HCT116 (cell line): ENCODE results near the gene SCARF2. TPM values are rescaled to one million over a fixed set of nuclear protein-coding genes. Genes with fewer than 3 reads are reported as not detected.
A peak's percentile ranks its signal among the peaks of the same experiment; 100 is the strongest.

Experiments used
- ATAC-seq: fragments of 200-7000 bp; cut with Tn5 transposase; 2 replicates; pipeline ENCODE4 v1.9.1; 2020; ENCODE audit warnings: mild to moderate bottlenecking, moderate library complexity
- BruUV-seq: library from RNA; stranded (reverse); fragments of 400-500 nt; replicated peaks from 2 replicates; lab custom pipeline; 2021; lab: Mats Ljungman, UMichigan
- CTCF ChIA-PET: fragments of 300-600 bp; sonication (Branson Sonifier 250); formaldehyde crosslinking; loops from one replicate; lab custom pipeline; 2021; ENCODE audit warnings: antibody characterized with exemption; lab: Charles Lee
- POLR2A ChIA-PET: fragments of 300-600, 350-600 bp; sonication (Branson Sonifier 250); formaldehyde crosslinking; loops from one replicate; lab custom pipeline; 2021; ENCODE audit warnings: antibody characterized with exemption; lab: Charles Lee
- RAD21 ChIA-PET, 2 experiments: fragments of 300-600 bp; sonication (Branson Sonifier 250); formaldehyde crosslinking; loops; one replicate each; lab custom pipeline; 2023; ENCODE audit warnings: low total read pairs in 2 of 2; ENCODE audit not compliant: uncharacterized antibody in 2 of 2, unreplicated experiment in 2 of 2, low non-redundant PET in 1 of 2; lab: Charles Lee
- DNase-seq: peaks from one replicate; pipeline ENCODE4 v3.0.0-alpha.2; 2010; ENCODE audit warnings: low read depth, low spot score
- H2AFZ ChIP-seq: fragments of 200-600 bp; shearing (Covaris generic), sonication (generic); 2 replicates; pipeline ENCODE4 v1.6.1; 2017; ENCODE audit warnings: low read depth, mixed run types, mixed read lengths, antibody characterized with exemption, low read length; ENCODE audit not compliant: poor library complexity, severe bottlenecking
- H3K27ac ChIP-seq: 2 replicates; pipeline ENCODE4 v1.5.1; 2012; ENCODE audit warnings: low read depth, low read length
- H3K27me3 ChIP-seq: fragments of 200-600 bp; sonication (generic); 2 replicates; pipeline ENCODE4 v1.6.1; 2016; ENCODE audit warnings: mixed run types, low read length, mixed read lengths; ENCODE audit not compliant: insufficient read depth
- H3K36me3 ChIP-seq, 2 experiments: fragments of 200-500 bp in 1 of 2; fragments of 200-600 bp in 1 of 2; sonication (Bioruptor generic) in 1 of 2; sonication (generic) in 1 of 2; 2 replicates each; pipeline versions ENCODE4 v1.5.1 to v1.6.1; 2014 to 2016; ENCODE audit warnings: low read length in 2 of 2, inconsistent platforms in 1 of 2, mixed read lengths in 1 of 2, mixed run types in 1 of 2; ENCODE audit not compliant: insufficient read depth in 2 of 2, control insufficient read depth in 1 of 2
- H3K4me1 ChIP-seq, 2 experiments: fragments of 200-600 bp in 1 of 2; sonication (generic) in 1 of 2; 2 replicates each; pipeline versions ENCODE4 v1.5.1 to v1.6.1; 2012 to 2017; ENCODE audit warnings: low read length in 2 of 2, inconsistent platforms in 1 of 2, mild to moderate bottlenecking in 1 of 2, mixed read lengths in 1 of 2, mixed run types in 1 of 2, moderate library complexity in 1 of 2; ENCODE audit not compliant: insufficient read depth in 2 of 2, control insufficient read depth in 1 of 2
- H3K4me2 ChIP-seq: fragments of 200-600 bp; sonication (generic); 2 replicates; pipeline ENCODE4 v1.6.1; 2017; ENCODE audit warnings: mixed run types, low read length, mixed read lengths
- H3K4me3 ChIP-seq, 2 experiments: fragments of 200-600 bp in 1 of 2; sonication (generic) in 1 of 2; replicated peaks in 1 of 2; 2 replicates each; pipeline ENCODE4 v1.5.1; 2011 to 2016; ENCODE audit warnings: low read length in 2 of 2, control low read depth in 1 of 2, low read depth in 1 of 2, mild to moderate bottlenecking in 1 of 2, mixed read lengths in 1 of 2, mixed run types in 1 of 2
- H3K79me2 ChIP-seq: fragments of 200-600 bp; sonication (generic); 2 replicates; pipeline ENCODE4 v1.6.1; 2017; ENCODE audit warnings: mild to moderate bottlenecking, mixed run types, low read length, moderate library complexity, mixed read lengths; ENCODE audit not compliant: insufficient read depth
- H3K9ac ChIP-seq: fragments of 200-600 bp; sonication (generic); 2 replicates; pipeline ENCODE4 v1.6.1; 2016; ENCODE audit warnings: low read length, mixed read lengths
- H3K9me2 ChIP-seq: fragments of 200-600 bp; sonication (generic), shearing (Covaris generic); 2 replicates; pipeline ENCODE4 v1.6.1; 2017; ENCODE audit warnings: mixed run types, mild to moderate bottlenecking, moderate library complexity; ENCODE audit not compliant: insufficient read depth
- H3K9me3 ChIP-seq, 2 experiments: fragments of 200-500 bp in 1 of 2; fragments of 200-600 bp in 1 of 2; sonication (Bioruptor generic) in 1 of 2; sonication (generic) in 1 of 2; 2 replicates each; pipeline ENCODE4 v1.6.1; 2014 to 2017; ENCODE audit warnings: low read length in 2 of 2, mixed read lengths in 2 of 2, inconsistent platforms in 1 of 2, low read depth in 1 of 2, mild to moderate bottlenecking in 1 of 2, mixed run types in 1 of 2, moderate library complexity in 1 of 2; ENCODE audit not compliant: control insufficient read depth in 1 of 2, insufficient read depth in 1 of 2
- H4K20me1 ChIP-seq: fragments of 200-600 bp; sonication (generic), shearing (Covaris generic); 2 replicates; pipeline ENCODE4 v1.6.1; 2017; ENCODE audit warnings: mixed run types, mild to moderate bottlenecking, moderate library complexity; ENCODE audit not compliant: insufficient read depth
- CBX3 ChIP-seq: IDR thresholded peaks from 2 replicates; pipeline ENCODE4 v1.6.1; 2012; ENCODE audit warnings: low read depth
- EGR1 ChIP-seq: IDR thresholded peaks from 2 replicates; pipeline ENCODE4 v1.6.1; 2012; ENCODE audit warnings: low read depth
- ELF1 ChIP-seq: IDR thresholded peaks from 2 replicates; pipeline ENCODE4 v1.6.1; 2012; ENCODE audit warnings: low read depth, borderline replicate concordance
- EZH2 ChIP-seq: fragments of 200-600 bp; sonication (generic); IDR thresholded peaks from 2 replicates; pipeline ENCODE4 v1.6.1; 2017; ENCODE audit warnings: antibody characterized with exemption, mixed run types
- MAX ChIP-seq: IDR thresholded peaks from 2 replicates; pipeline ENCODE4 v1.6.1; 2012
- POLR2A ChIP-seq: IDR thresholded peaks from 2 replicates; pipeline ENCODE4 v1.7.0; 2011; ENCODE audit warnings: borderline replicate concordance; ENCODE audit not compliant: insufficient read depth, insufficient read length; ENCODE audit errors: extremely low read depth
- POLR2AphosphoS5 ChIP-seq: IDR thresholded peaks from 2 replicates; pipeline ENCODE4 v1.6.1; 2011; ENCODE audit warnings: mild to moderate bottlenecking, low read depth, low read length, moderate library complexity
- RAD21 ChIP-seq: IDR thresholded peaks from 2 replicates; pipeline ENCODE4 v1.6.1; 2012; ENCODE audit warnings: low read depth, mild to moderate bottlenecking
- TCF7L2 ChIP-seq: IDR thresholded peaks from 2 replicates; pipeline ENCODE4 v1.7.0; 2011; ENCODE audit warnings: borderline replicate concordance, inconsistent platforms; ENCODE audit not compliant: insufficient read depth, insufficient read length; ENCODE audit errors: extremely low read depth
- YY1 ChIP-seq: IDR thresholded peaks from 2 replicates; pipeline ENCODE4 v1.6.1; 2011; ENCODE audit warnings: low read length, low read depth, moderate library complexity, mild to moderate bottlenecking; ENCODE audit not compliant: insufficient replicate concordance; ENCODE audit errors: extremely low read depth
- ZBTB33 ChIP-seq: IDR thresholded peaks from 2 replicates; pipeline ENCODE4 v1.6.1; 2011; ENCODE audit warnings: mild to moderate bottlenecking, low read length, moderate library complexity; ENCODE audit not compliant: insufficient replicate concordance; ENCODE audit errors: extremely low read depth
- ZFX ChIP-seq: fragments of 450-650 bp; IDR thresholded peaks from 2 replicates; pipeline ENCODE4 v1.6.1; 2017
- ZNF274 ChIP-seq: fragments of 200-500 bp; sonication (Bioruptor generic); IDR thresholded peaks from 2 replicates; pipeline ENCODE4 v1.6.1; 2014; ENCODE audit warnings: mild to moderate bottlenecking, low read depth, low read length, inconsistent platforms
- intact Hi-C: fragments of 100-400 bp; cut with micrococcal nuclease; formaldehyde crosslinking; loops from 2 replicates; pipeline ENCODE4 v1.10.0; 2022
- total RNA-seq: library from RNA; stranded (reverse); gene quantifications from one replicate; pipeline ENCODE4 v1.2.1, GENCODE V29; 2021; ENCODE audit not compliant: unreplicated experiment

Gene SCARF2
- total RNA-seq, 1 experiment from 2014 or later, result 2.5 TPM

GRCh38 chr22:20395181-20395906 is 42.3 kb downstream of the SCARF2 start:
- no peak overlapping the region for H3K27ac ChIP-seq

GRCh38 chr22:20393705-20394476 is 43.7 kb downstream of the SCARF2 start, which contains the start of gene ZNF74:
ZNF74 (plus strand) TSS chr22:20394151; CDS start chr22:20394629, 478 bp downstream.
- no peaks in the 10 kb centered on the region for H3K9me2 ChIP-seq
- peak within 1 kb of the TSS; percentile 90 for H2AFZ ChIP-seq
- ChIA-PET RAD21 (no interaction called here), POLR2A (no interaction called here), CTCF (interaction anchor here (0.7 kb wide), 1 partner anchor 24 kb away, joined by 3 read pairs; no protein-coding TSS in a partner anchor)
- H3K27ac ChIP-seq, result peak within 1 kb of the TSS; percentile 76
- H3K4me2 ChIP-seq, result peak within 1 kb of the TSS; percentile 96
- peak; percentile 77 for DNase-seq
- H3K36me3 ChIP-seq, result no peaks in the 10 kb centered on the region
- ATAC-seq, result peak; percentile 94
- peaks cover 4% of the 10 kb centered on the region; the same call in 1 of the 2 replicates for H3K79me2 ChIP-seq
- no peaks in the 10 kb centered on the region for H3K9me3 ChIP-seq
- no peaks in the 10 kb centered on the region for H4K20me1 ChIP-seq
- peak within 1 kb of the TSS; percentile 88 for H3K9ac ChIP-seq
- H3K4me1 ChIP-seq, result peaks cover 9 to 22% of the 10 kb centered on the region in 2 experiments
- no TSS peak for BruUV-seq
- intact Hi-C loops, result no loop called here
- peak within 1 kb of the TSS; percentile 76 to 93 for H3K4me3 ChIP-seq
- H3K27me3 ChIP-seq, result no peaks in the 10 kb centered on the region
- TF ChIP-seq EZH2 (no peak), ZNF274 (no peak), ZBTB33 (no peak), ZFX (peak; percentile 86), POLR2AphosphoS5 (peak; percentile 89), ELF1 (peak; percentile 35; the same call in 1 of the 2 replicates), RAD21 (no peak)

More at GRCh38 chr22:20395181-20395906, 42.3 kb downstream of the SCARF2 start:
- TF ChIP-seq MAX (no peak), EZH2 (no peak), EGR1 (no peak), YY1 (no peak), CBX3 (no peak), ZFX (no peak), POLR2A (no peak), TCF7L2 (no peak)
- intact Hi-C loops, result no loop called here
- H3K4me2 ChIP-seq, result peak overlapping the region; percentile 96
- RAD21 ChIA-PET, result interaction anchor here in 1 of 2 experiments (0.7 kb wide), 1 partner anchor 174 kb away, joined by 3 read pairs; no protein-coding TSS in a partner anchor
- no peaks in the 10 kb centered on the region for H4K20me1 ChIP-seq
- CTCF ChIA-PET, result no interaction called here
- H3K79me2 ChIP-seq, result peaks cover 7% of the 10 kb centered on the region; the same call in 1 of the 2 replicates
- no TSS peak for BruUV-seq
- peak overlapping the region; percentile 88; the same call in 1 of the 2 replicates for H3K9ac ChIP-seq
- H3K4me1 ChIP-seq, result peaks cover 9 to 22% of the 10 kb centered on the region in 2 experiments
- POLR2A ChIA-PET, result no interaction called here
- ATAC-seq (no peak), DNase-seq (no peak)
- no peaks in the 10 kb centered on the region for H3K9me2 ChIP-seq
- no peaks in the 10 kb centered on the region; a peak in 1 of 4 replicates for H3K36me3 ChIP-seq
- H3K9me3 ChIP-seq, result no peaks in the 10 kb centered on the region
- H2AFZ ChIP-seq, result no peak overlapping the region
- H3K27me3 ChIP-seq, result no peaks in the 10 kb centered on the region
- H3K4me3 ChIP-seq, result peak overlapping the region; percentile 76 to 93
